ENCODE measurements around the gene ASPDH. TPM values are rescaled to one million over a fixed set of nuclear protein-coding genes. Genes with fewer than 3 reads are reported as not detected.

ASPDH gene
- total RNA-seq, 2 donors from 2014 or later, result not detected

GRCh38 chr19:50552540-50552939 is 38.8 kb upstream of the ASPDH start:
- WGBS, 2 experiments (ENCODE audit: insufficient coverage in 1 of 2, insufficient read length in 1 of 2), result 79 to 90% methylated on average over 10 to 15 of the region's 15 CpGs

GRCh38 chr19:50551715-50552187 is 38.0 kb upstream of the ASPDH start:
- H3K9me3 ChIP-seq (ENCODE audit: control insufficient read depth, low read length), result no peaks in the 10 kb centered on the region
- DNase-seq, result peak; percentile 58
- H3K4me1 Mint-ChIP-seq, result peaks cover 6% of the 10 kb centered on the region
- H3K4me3 ChIP-seq (ENCODE audit: low read length), result peak overlapping the region; percentile 70
- no peaks in the 10 kb centered on the region for H3K36me3 ChIP-seq (ENCODE audit: control insufficient read depth, insufficient read depth, low read length)
- H3K9ac ChIP-seq (ENCODE audit: extremely low read depth, low read length, poor library complexity, severe bottlenecking), result no peak overlapping the region
- WGBS, 2 experiments (ENCODE audit: insufficient coverage in 1 of 2, insufficient read length in 1 of 2), result 39 to 42% methylated on average over 6 to 21 of the region's 22 CpGs
- H3K27me3 Mint-ChIP-seq (ENCODE audit: insufficient read depth), result peaks cover 68% of the 10 kb centered on the region
- peak overlapping the region; percentile 56 for H3K4me3 Mint-ChIP-seq
- H3K36me3 Mint-ChIP-seq (ENCODE audit: low read depth), result no peaks in the 10 kb centered on the region
- no peaks in the 10 kb centered on the region for H3K9me3 Mint-ChIP-seq
- peak overlapping the region; percentile 68 for H3K27ac ChIP-seq (ENCODE audit: low read depth, low read length)
- H3K27ac Mint-ChIP-seq, result no peak overlapping the region
- H3K27me3 ChIP-seq (ENCODE audit: control insufficient read depth, insufficient read depth, low read length, poor library complexity, severe bottlenecking), result no peaks in the 10 kb centered on the region
- H3K4me1 ChIP-seq (ENCODE audit: control insufficient read depth, insufficient read depth, low read length), result no peaks in the 10 kb centered on the region
- TF ChIP-seq CTCF (conservative IDR thresholded peaks at IDR 0.05), result no peak

More at GRCh38 chr19:50552540-50552939, 38.8 kb upstream of the ASPDH start:
- TF ChIP-seq CTCF (conservative IDR thresholded peaks at IDR 0.05), result no peak
- H3K9me3 ChIP-seq (ENCODE audit: control insufficient read depth, low read length), result no peaks in the 10 kb centered on the region
- no peak overlapping the region for H3K4me3 ChIP-seq (ENCODE audit: low read length)
- Mint-ChIP-seq H3K9me3 (no peaks in the 10 kb centered on the region), H3K4me1 (peaks cover 6% of the 10 kb centered on the region), H3K27me3 (ENCODE audit: insufficient read depth) (peaks cover 73% of the 10 kb centered on the region), H3K27ac (no peak overlapping the region), H3K36me3 (ENCODE audit: low read depth) (no peaks in the 10 kb centered on the region), H3K4me3 (no peak overlapping the region)
- H3K36me3 ChIP-seq (ENCODE audit: control insufficient read depth, insufficient read depth, low read length), result no peaks in the 10 kb centered on the region
- H3K27ac ChIP-seq (ENCODE audit: low read depth, low read length), result no peak overlapping the region
- no peaks in the 10 kb centered on the region for H3K4me1 ChIP-seq (ENCODE audit: control insufficient read depth, insufficient read depth, low read length)
- H3K27me3 ChIP-seq (ENCODE audit: control insufficient read depth, insufficient read depth, low read length, poor library complexity, severe bottlenecking), result no peaks in the 10 kb centered on the region
- no peak for DNase-seq
- H3K9ac ChIP-seq (ENCODE audit: extremely low read depth, low read length, poor library complexity, severe bottlenecking), result no peak overlapping the region

- peak; percentile 48 for DNase-seq
- peaks cover 68% of the 10 kb centered on the region for H3K27me3 Mint-ChIP-seq (ENCODE audit: insufficient read depth)
- H3K36me3 Mint-ChIP-seq (ENCODE audit: low read depth), result no peaks in the 10 kb centered on the region
- WGBS, 2 experiments (ENCODE audit: insufficient coverage in 1 of 2, insufficient read length in 1 of 2), result 22 to 37% methylated on average over 1 to 29 of the region's 32 CpGs
- no peaks in the 10 kb centered on the region for H3K4me1 ChIP-seq (ENCODE audit: control insufficient read depth, insufficient read depth, low read length)
- H3K27me3 ChIP-seq (ENCODE audit: control insufficient read depth, insufficient read depth, low read length, poor library complexity, severe bottlenecking), result no peaks in the 10 kb centered on the region
- TF ChIP-seq CTCF (conservative IDR thresholded peaks at IDR 0.05), result no peak
- no peak overlapping the region for H3K9ac ChIP-seq (ENCODE audit: extremely low read depth, low read length, poor library complexity, severe bottlenecking)
- H3K27ac ChIP-seq (ENCODE audit: low read depth, low read length), result peak overlapping the region; percentile 68
- no peaks in the 10 kb centered on the region for H3K36me3 ChIP-seq (ENCODE audit: control insufficient read depth, insufficient read depth, low read length)
- H3K9me3 Mint-ChIP-seq, result no peaks in the 10 kb centered on the region
- peak overlapping the region; percentile 56 for H3K4me3 Mint-ChIP-seq
- peak overlapping the region; percentile 70 for H3K4me3 ChIP-seq (ENCODE audit: low read length)
- H3K27ac Mint-ChIP-seq, result no peak overlapping the region
- no peaks in the 10 kb centered on the region for H3K9me3 ChIP-seq (ENCODE audit: control insufficient read depth, low read length)
- peaks cover 2% of the 10 kb centered on the region for H3K4me1 Mint-ChIP-seq
Measured at GRCh38 chr19:50551034-50551714, 37.5 kb upstream of the ASPDH start.
